A549 treated with DMSO at 1 μM for 4 hours (cell line): Measurements from ENCODE around the gene CD248. TPM values are rescaled to one million over a fixed set of nuclear protein-coding genes. Genes with fewer than 3 reads are reported as not detected.

Experiments used
- total RNA-seq: library from RNA; stranded (reverse); fragments of 200-300 nt; extraction: Qiagen RNA extraction; gene quantifications from 5 replicates; pipeline ENCODE4 v1.2.3, GENCODE V29; 2022; ENCODE audit warnings: low read depth

The CD248 gene, protein sequence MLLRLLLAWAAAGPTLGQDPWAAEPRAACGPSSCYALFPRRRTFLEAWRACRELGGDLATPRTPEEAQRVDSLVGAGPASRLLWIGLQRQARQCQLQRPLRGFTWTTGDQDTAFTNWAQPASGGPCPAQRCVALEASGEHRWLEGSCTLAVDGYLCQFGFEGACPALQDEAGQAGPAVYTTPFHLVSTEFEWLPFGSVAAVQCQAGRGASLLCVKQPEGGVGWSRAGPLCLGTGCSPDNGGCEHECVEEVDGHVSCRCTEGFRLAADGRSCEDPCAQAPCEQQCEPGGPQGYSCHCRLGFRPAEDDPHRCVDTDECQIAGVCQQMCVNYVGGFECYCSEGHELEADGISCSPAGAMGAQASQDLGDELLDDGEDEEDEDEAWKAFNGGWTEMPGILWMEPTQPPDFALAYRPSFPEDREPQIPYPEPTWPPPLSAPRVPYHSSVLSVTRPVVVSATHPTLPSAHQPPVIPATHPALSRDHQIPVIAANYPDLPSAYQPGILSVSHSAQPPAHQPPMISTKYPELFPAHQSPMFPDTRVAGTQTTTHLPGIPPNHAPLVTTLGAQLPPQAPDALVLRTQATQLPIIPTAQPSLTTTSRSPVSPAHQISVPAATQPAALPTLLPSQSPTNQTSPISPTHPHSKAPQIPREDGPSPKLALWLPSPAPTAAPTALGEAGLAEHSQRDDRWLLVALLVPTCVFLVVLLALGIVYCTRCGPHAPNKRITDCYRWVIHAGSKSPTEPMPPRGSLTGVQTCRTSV
- not detected in 5 replicates for total RNA-seq

DNA sequence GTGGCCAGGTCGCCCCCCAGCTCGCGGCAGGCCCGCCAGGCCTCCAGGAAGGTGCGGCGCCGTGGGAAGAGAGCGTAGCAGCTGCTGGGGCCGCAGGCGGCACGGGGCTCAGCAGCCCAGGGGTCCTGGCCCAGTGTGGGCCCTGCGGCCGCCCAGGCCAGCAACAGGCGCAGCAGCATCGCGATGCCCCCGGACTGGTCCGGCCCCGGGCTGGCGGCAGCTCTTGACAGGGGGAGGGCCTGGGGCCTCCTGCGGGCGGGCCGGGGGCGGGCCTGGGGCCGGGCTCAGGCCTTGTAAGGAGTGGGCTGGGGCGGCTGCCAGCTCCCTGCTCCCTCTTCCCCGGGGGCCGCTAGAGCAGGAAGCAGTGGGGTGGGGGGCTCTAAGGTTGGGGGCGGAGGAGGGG is at the start of gene CD248:
Gene CD248, minus strand, starts transcription at position 196 of the 403 bp plus-strand sequence. Its CDS starts 17 bp downstream, at position 179.

DNA sequence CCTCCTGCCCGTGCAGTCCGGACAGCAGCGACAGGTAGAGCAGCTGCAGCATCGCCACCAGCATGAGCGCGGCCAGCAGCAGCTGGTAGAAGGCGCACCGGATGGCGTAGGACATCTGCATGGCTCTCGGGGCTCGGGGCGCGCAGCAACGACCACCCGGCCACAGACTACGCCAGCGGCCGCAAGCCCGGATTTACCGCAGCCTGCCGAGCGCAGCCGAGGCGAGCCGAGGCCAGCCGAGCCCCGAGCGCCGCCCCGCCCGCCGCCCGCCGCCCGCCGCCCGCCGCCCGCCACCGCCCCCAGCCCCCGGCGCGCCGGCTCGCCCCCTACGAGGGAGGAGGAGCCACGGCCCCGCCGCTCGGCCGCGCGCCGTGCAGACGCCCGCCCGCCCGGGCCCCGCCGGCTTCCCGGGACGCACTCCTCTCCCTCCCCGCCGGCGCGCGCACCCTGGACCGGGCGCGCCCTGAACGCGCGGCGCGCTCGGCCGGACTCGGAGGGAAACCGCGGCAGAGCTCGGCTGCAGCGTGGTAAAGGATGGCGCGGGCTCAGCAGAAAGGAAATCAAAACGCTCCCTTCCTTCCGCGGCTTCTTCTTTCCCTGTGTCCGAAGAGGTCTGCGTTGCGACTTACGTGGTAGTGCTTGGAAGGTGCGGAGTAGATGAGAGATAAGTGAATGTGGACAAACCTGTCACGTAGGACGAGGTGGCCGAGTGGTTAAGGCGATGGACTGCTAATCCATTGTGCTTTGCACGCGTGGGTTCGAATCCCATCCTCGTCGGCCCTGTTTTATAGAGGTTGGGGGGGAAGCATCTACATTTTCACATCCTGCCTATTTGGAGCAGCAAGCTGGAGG is 30.8 kb upstream of the CD248 start, which contains the start of gene B4GAT1:
Gene B4GAT1, minus strand, starts transcription at position 205 of the 852 bp plus-strand sequence. Its CDS starts 84 bp downstream, at position 121.

DNA sequence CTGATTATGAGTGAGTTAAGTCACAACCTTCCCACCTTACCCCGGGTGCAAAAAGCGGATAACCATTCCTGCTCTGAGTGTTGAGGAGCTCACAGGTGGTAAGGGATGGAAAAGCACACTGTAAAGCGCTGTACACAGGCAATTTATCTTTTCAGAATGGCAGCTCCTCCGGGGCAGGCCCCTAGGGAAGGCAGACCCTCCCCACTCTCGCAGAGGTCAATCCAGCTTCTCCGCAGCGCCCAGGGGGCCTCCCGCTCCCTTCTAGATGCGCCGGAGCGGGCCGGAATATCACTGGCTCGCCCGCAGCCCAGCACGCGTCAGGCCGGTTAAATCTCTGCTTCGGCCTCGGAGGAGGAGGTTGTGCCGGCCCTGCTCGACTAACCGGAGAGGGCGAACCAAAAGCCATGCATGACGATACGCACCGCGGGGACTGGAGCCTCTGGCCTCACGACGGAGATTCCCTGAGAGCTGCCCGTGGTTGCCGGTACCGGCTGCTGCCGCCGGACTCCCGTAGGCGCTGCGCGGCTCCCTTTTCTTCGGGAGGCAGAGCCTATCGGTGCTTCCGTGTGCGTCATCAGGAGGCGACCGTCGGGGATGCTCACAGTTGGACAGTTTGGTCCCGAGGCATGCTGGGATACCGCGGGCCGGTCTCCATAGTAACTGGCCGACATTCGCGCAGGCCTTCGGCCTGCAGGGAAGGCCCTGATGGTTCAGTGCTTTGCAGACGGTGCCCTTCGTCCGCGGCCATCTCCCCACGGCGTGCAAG is 27.9 kb upstream of the CD248 start, which contains the start of gene BRMS1:
Gene BRMS1, minus strand, starts transcription at position 555 of the 766 bp plus-strand sequence. CDS start 2,870 bp downstream, outside the sequence.

DNA sequence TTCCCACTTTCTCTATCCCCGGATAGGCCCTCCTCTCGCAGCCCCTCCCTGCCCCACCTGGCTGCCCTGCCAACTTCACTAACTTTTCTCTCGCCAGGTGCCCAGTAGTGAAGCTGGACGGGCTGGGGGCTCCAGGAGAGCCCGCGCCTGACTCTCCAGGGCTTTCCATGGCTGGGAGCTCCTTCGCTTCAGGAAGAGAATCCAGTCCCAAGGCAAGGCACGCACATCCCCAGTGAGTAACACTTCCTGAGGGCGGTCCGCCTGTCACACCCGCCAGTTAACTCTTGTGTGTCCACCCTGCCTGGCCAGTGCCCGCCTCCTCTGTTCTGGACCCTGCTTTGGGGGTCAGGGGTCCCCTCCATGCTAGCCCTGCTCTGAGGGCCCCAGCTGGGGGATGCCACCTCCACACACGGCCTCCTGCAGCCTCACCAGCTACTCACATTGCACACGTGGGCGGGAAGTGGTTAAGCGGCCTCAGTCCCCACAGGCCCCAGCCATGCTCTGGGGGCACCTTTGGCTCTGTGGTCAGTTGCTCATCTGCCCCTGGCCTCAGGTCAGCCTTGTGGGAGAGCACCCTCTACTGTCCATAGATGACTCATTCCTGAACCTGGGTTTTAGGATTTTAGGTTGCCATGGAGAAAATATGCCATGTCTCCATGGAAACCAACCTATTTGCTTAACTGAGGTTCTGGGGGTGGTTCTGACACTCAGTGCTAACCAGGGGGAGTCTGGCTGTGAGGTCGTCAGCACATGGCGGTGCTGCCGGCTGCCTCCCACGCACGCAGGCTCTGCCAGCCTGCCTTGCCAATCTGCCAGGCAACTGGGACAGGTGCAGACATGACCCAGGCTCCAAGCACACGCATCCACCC is 19.6 kb upstream of the CD248 start, which contains the start of gene RIN1:
Gene RIN1, minus strand, starts transcription at position 201 of the 869 bp plus-strand sequence. Its CDS starts 32 bp downstream, at position 169.

DNA sequence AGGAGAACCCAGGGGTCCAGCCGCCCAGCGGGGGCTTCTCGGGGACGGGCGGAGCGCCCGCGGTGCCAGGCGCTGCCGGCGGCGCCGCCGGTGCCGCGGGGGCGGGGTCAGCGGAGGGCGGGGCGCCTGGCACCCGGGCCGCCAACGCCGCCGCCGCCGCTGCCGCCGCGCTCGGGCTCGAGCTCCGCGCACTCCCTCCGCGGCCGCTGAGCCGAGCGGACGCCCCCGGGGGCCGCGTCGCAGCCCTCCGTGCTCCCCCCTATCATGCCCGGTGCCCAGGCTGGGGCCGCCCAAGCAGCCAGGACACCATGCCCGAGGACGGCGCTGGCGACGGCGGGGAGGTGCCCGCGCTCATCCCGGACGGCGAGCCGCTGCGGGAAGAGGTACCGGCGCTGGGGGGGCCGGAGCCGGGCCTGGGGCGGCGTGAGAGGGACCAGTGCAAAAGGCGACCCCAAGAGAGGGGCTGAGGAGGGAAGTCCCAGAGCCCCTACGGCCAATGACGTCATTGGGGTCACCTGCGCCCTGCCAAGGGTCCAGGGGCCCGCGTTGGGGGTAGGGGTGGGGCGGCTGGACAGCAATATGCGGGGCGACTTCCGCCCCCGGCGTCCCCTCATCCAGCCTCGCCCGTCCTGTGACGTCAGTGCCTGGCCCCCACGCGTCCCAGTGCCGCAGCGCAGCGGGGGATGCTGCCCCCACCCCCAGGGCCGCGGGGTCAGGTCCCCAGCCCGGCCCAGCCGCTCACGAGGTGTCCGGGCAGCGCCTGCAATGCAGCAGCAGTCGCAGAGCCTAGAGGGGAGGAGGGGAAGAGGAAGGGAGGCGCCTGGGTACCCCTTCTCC is 24.9 kb downstream of the CD248 start, which contains the start of gene TMEM151A:
Gene TMEM151A, plus strand, starts transcription at position 189 of the 837 bp plus-strand sequence. Its CDS starts 120 bp downstream, at position 309.

DNA sequence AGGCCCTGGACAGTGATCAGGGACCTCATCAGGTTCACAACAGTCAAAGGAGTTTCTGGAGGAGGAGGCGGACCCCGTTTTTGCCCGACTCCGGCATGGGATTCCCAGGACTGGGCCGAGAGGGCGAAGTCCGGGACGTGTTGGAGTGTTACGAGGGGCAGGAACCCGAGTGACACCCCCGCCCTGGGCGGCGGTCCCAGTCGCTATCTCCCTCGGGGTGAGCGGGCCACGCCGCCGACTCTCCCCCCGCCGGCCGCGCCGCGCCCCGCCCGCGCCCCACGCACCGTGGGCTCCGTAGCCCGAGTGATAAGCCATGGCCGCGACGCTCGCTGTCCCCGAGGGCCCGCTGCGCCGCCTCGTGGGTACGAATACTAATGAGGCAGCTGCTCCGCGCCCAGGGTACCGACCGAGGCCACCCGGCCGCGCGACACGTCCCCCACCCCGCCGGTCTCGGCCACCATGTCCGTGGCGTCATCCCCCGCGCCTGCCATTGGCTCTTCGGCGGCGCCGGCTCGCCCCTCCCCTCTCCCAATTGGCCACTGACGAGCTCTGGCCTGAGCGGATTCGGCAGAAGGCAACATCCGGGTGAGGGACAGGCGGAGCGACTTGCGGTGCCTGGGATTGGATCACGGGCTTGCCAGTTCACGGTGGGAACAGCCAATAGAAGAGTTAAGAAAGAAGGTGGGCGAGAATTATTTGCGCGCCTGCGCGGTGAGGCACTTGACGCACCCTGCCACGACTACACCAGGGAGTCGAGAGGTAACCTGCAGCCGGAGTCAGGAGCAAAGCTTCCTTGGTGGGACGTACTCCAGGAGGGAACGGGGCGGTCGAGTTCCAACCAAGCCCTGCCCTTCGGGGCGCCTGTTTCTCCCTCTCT is 27.9 kb downstream of the CD248 start, which contains the start of gene YIF1A:
Gene YIF1A, minus strand, starts transcription at position 473 of the 877 bp plus-strand sequence. Its CDS starts 158 bp downstream, at position 315.

DNA sequence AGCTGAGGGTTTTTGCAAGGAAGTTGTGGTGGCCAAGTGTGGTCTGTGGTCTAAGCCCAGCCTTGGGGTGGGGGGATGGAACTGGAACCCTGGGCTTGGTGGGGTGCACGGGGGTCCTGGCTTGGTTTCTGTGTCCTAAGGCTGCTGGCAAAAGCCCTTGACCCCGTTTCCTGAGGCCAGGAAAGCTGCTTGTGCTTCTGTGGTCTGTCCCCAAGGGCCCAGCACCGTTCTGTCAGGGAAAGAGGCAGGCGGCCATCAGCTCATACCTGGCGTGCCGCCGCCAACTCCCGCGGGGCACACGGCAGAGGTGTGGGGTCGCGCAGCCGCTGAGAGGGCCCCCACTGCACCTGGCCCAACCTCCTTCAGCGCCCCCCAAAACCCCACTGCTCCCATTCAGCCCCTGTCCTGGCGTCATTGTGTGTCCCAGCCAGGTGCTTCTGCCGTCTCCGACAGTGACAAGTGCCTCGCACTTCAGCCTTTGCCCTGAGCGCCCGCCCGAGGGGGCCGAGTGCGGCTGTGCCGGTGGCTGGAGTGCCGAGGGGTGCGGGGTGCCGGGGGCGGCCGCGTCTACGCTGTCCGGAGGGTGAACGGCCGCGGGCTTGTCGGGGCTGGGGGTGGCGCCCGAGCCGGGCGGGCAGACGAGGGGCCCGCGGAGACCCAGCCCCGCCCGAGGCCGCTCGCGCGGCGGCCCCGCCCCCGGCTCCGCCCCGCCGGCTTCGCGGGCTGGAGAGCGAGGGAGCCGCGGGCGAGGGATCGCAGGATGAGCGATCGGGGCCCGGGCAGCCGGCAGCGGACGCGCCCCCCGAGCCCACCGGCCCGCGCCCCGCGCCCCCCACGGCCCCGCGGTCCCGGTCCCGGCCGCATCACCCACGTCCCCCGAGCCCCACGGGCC is 39.1 kb downstream of the CD248 start, which contains the start of gene CNIH2:
Gene CNIH2, plus strand, starts transcription at position 705 of the 892 bp plus-strand sequence. CDS start 282 bp downstream, outside the sequence.

DNA sequence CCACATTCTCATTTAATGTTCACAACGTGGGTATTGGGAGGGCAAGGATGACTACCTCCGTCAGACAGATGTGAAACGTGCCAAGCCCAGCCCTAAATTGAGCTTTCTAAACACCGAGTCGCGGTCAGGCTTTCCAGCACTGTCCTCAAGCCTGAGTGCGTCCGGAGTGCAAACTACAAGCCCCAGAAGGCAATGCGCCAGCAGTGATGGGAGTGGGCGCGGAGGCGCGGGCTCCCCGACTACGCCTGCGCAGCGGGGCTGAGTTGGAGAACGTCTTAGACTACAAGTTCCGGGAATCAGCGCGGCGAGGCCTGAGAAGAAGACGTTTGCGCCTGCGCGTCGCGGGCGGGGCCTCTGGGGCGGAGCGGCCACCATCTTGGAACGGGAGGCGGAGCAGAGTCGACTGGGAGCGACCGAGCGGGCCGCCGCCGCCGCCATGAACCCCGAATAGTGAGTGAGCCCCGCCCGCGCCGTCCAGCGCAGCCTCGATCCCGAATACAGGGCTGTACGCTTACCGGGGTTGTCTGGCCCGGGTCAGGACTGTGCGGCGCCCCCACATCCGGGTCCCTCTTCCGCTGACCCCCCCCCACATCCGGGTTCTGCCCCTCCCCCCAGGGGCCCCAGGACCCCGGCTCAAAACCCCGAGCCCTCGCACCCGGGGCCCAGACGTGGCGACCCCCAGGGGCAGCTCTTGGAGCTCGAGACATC is 48.4 kb downstream of the CD248 start, which contains the start of gene RAB1B:
Gene RAB1B, plus strand, starts transcription at position 396 of the 708 bp plus-strand sequence. Its CDS starts 41 bp downstream, at position 437.

Other genes with a start within 250 kb of the CD248 start
- gene PACS1, start 246.8 kb downstream of the CD248 start, total RNA-seq = 49.5 to 72.3 TPM (median 60.7 TPM) in 5 replicates
- 34.8 to 48.3 TPM (median 43.1 TPM) in 5 replicates for gene KLC2, start 59.3 kb downstream of the CD248 start, total RNA-seq
- gene RAB1B, start 48.4 kb downstream of the CD248 start, total RNA-seq = 132 to 155 TPM (median 139 TPM) in 5 replicates
- gene CNIH2, start 38.9 kb downstream of the CD248 start, total RNA-seq = 1.1 to 2.6 TPM (median 2.2 TPM) in 5 replicates
- 100 to 122 TPM (median 111 TPM) in 5 replicates for gene YIF1A, start 27.9 kb downstream of the CD248 start, total RNA-seq
- gene TMEM151A, start 25.1 kb downstream of the CD248 start, total RNA-seq = 2.0 to 3.5 TPM (median 3.2 TPM) in 5 replicates
- gene RIN1, start 19.4 kb upstream of the CD248 start, total RNA-seq = 33.9 to 45.2 TPM (median 38.2 TPM) in 5 replicates
- 81.4 to 99.0 TPM (median 87.3 TPM) in 5 replicates for gene BRMS1, start 28.1 kb upstream of the CD248 start, total RNA-seq
- gene B4GAT1, start 30.6 kb upstream of the CD248 start, total RNA-seq = 14.6 to 19.9 TPM (median 18.2 TPM) in 5 replicates
- gene SLC29A2, start 54.7 kb upstream of the CD248 start, total RNA-seq = 3.4 to 5.7 TPM (median 4.1 TPM) in 5 replicates
- not detected in 5 replicates for gene NPAS4, start 104.0 kb upstream of the CD248 start, total RNA-seq
- 87.4 to 117 TPM (median 111 TPM) in 5 replicates for gene MRPL11, start 121.8 kb upstream of the CD248 start, total RNA-seq
- gene PELI3, start 149.9 kb upstream of the CD248 start, total RNA-seq = 5.0 to 6.4 TPM (median 5.0 TPM) in 5 replicates
- 54.9 to 77.2 TPM (median 56.6 TPM) in 5 replicates for gene DPP3, start 163.4 kb upstream of the CD248 start, total RNA-seq
- 8.7 to 11.2 TPM (median 10.4 TPM) in 5 replicates for gene BBS1, start 193.6 kb upstream of the CD248 start, total RNA-seq
- gene ZDHHC24, start 229.0 kb upstream of the CD248 start, total RNA-seq = 7.8 to 13.8 TPM (median 12.9 TPM) in 5 replicates
- 0.02 to 0.08 TPM (median 0.05 TPM) in 3 of 5 replicates, not detected in the others for gene ACTN3, start 229.9 kb upstream of the CD248 start, total RNA-seq